BLaER1 treated with 17β-estradiol and CSF1 and Interleukin-3, amounts not matched to agents 10 nM and 100 nM (cell line): Measurements from ENCODE around the gene SIK3.

Experiments
- H3K27ac ChIP-seq, 11 experiments: shearing (Covaris generic); formaldehyde crosslinking; 2 replicates each; pipeline ENCODE4 v1.8.1; 2022
- H3K27me3 ChIP-seq, 11 experiments: shearing (Covaris generic); formaldehyde crosslinking; 2 replicates each; pipeline ENCODE4 v1.8.1; 2022
- H3K36me3 ChIP-seq, 11 experiments: shearing (Covaris generic); formaldehyde crosslinking; 2 replicates each; pipeline ENCODE4 v1.8.1; 2022
- H3K4me1 ChIP-seq, 10 experiments: shearing (Covaris generic); formaldehyde crosslinking; 2 replicates each; pipeline ENCODE4 v1.8.1; 2022
- H3K4me2 ChIP-seq, 11 experiments: shearing (Covaris generic); formaldehyde crosslinking; 2 replicates each; pipeline ENCODE4 v1.8.1; 2022
- H3K4me3 ChIP-seq, 10 experiments: shearing (Covaris generic); formaldehyde crosslinking; 2 replicates each; pipeline ENCODE4 v1.8.1; 2022
- H3K9ac ChIP-seq, 11 experiments: shearing (Covaris generic); formaldehyde crosslinking; 2 replicates each; pipeline ENCODE4 v1.8.1; 2022
- H3K9me3 ChIP-seq, 11 experiments: shearing (Covaris generic); formaldehyde crosslinking; replicated peaks in 1 of 11; 2 replicates each; pipeline ENCODE4 v1.8.1; 2022
- H4K20me1 ChIP-seq, 11 experiments: shearing (Covaris generic); formaldehyde crosslinking; 2 replicates each; pipeline ENCODE4 v1.8.1; 2022
- Cebpa-rat ChIP-seq, 11 experiments: shearing (Covaris generic); IDR thresholded peaks; 2 replicates each; pipeline ENCODE4 v1.8.1; 2022

SIK3 gene

DNA sequence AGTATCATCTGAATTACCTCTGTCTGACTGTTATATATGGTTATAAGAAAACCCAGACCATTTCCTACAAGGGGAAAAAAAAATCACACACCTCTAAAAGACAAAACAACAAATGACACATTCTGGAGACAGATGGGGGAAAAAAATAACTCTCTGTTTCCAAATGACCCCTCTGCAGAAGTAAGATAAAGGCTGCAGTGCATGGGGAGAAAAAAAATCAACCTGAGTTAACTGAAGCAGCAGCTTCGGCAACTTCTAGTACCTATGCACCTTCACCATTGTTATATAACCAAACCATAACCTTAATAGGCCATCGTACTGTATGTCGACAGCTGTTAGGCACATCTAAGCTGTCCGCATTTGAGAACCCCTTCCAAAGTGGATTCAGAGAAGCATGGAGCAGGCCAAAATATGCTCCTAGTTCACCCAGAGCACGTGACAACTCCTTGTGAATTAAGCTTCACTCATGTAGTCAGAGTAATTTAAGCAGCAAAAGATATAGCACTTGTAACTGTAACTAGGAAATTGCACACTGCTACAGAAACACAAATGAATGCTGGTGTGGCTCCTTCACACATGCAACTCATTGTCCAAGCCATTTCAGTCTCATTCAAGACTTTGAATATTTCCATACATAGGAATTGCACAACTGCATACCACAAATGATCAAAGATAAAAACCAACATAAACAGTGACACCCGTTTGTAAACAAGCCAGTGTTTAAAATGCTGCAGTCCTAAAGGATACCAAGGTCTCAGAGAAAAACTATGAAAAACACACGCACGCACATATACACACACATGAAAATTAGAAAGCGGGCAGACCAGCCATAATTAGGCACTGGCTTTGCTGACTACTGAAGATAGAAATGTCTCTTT lies 2.7 kb downstream of the SIK3 start:
- Histone ChIP-seq H3K4me3 (peak overlapping the region in 9 of 10 experiments; percentile 85 to 95 (median 92); a peak in 16 of 20 replicates), H3K9ac (peak overlapping the region; percentile 7 to 100 (median 95); a peak in 14 of 22 replicates), H3K4me1 (peaks cover 46 to 59% (median 53%) of the 10 kb centered on the region in 10 experiments), H3K36me3 (peaks cover 0 to 18% (median 7%) of the 10 kb centered on the region in 11 experiments; a peak in 10 of 22 replicates), H3K9me3 (peaks cover 0 to 4% (median 0%) of the 10 kb centered on the region in 11 experiments; a peak in 1 of 22 replicates), H3K4me2 (peak overlapping the region; percentile 77 to 96 (median 93)), H3K27me3 (no peaks in the 10 kb centered on the region), H3K27ac (peak overlapping the region; percentile 20 to 99 (median 92); a peak in 15 of 22 replicates), H4K20me1 (peaks cover 55 to 74% (median 66%) of the 10 kb centered on the region in 11 experiments)
- peak in 2 of 11 experiments; percentile 17 to 36; a peak in 2 of 22 replicates for TF ChIP-seq Cebpa-rat (IDR thresholded peaks at IDR 0.05)

DNA sequence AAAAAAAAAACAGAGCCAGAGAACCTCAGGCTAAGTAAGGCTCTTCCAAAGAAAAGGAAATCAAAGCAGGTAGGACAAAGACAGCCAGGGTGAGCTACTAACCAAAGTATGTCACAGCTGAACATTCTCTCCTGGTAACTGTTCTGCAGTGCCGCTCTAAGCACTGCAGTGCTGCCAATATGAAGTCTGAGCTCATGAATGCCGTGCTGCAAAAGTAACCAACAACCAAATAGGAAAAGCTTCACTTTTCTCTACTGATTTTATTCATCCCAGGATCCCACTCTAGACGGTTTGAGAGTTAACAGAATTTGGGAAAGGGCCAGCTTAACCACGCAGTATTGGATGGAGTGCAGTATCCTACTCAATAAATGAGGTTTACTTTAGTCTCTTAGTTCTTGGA lies 3.5 kb downstream of the SIK3 start:
- Histone ChIP-seq H3K36me3 (peaks cover 0 to 24% (median 7%) of the 10 kb centered on the region in 11 experiments; a peak in 10 of 22 replicates), H3K4me3 (peak overlapping the region in 4 of 10 experiments; percentile 90 to 93 (median 91); a peak in 5 of 20 replicates), H3K9me3 (peaks cover 0 to 4% (median 0%) of the 10 kb centered on the region in 11 experiments; a peak in 1 of 22 replicates), H3K4me1 (peaks cover 41 to 55% (median 47%) of the 10 kb centered on the region in 10 experiments), H3K9ac (peak overlapping the region in 3 of 11 experiments; percentile 20 to 100 (median 98); a peak in 6 of 22 replicates), H3K4me2 (peak overlapping the region; percentile 77 to 96 (median 93)), H4K20me1 (peaks cover 62 to 82% (median 74%) of the 10 kb centered on the region in 11 experiments), H3K27ac (no peak overlapping the region), H3K27me3 (no peaks in the 10 kb centered on the region)
- TF ChIP-seq Cebpa-rat (IDR thresholded peaks at IDR 0.05) = no peak

DNA sequence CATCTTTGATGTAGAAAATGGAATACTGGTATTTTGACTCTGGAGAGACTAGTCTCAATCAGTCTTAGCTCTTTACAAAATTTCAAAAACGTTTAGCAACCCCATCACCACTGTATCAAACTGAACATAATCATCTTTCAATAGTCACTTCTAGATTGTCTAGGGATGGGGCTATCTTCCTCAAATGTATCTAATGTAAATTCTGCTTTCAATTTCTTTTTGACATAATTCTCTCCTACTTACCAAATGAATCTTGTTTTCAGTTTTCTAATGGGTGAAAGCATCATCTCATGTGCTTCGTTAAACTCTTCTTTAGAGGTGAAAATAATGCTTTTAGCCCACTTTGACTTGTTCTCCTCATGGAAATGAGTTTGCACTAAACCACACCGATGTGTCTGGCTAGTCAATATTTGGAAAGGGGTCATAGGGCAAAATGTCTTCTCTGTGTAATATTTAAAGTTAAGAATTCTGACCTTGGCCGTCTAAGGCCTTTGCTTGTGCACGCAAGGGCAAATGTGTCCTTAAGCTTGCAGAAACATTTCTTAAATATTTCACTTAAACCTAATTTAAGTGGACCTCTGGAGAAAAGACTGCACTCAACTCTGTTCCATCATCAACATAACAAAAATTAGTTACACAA lies 5.2 kb downstream of the SIK3 start:
- Histone ChIP-seq H3K4me2 (peak overlapping the region in 5 of 11 experiments; percentile 8 to 96 (median 88); a peak in 6 of 22 replicates), H3K9me3 (peaks cover 0 to 4% (median 0%) of the 10 kb centered on the region in 11 experiments; a peak in 1 of 22 replicates), H4K20me1 (peaks cover 78 to 99% (median 91%) of the 10 kb centered on the region in 11 experiments), H3K4me1 (peaks cover 29 to 45% (median 35%) of the 10 kb centered on the region in 10 experiments), H3K36me3 (peaks cover 0 to 38% (median 7%) of the 10 kb centered on the region in 11 experiments; a peak in 10 of 22 replicates), H3K27ac (no peak overlapping the region), H3K9ac (no peak overlapping the region), H3K4me3 (no peak overlapping the region), H3K27me3 (no peaks in the 10 kb centered on the region)
- TF ChIP-seq Cebpa-rat (IDR thresholded peaks at IDR 0.05) = no peak

DNA sequence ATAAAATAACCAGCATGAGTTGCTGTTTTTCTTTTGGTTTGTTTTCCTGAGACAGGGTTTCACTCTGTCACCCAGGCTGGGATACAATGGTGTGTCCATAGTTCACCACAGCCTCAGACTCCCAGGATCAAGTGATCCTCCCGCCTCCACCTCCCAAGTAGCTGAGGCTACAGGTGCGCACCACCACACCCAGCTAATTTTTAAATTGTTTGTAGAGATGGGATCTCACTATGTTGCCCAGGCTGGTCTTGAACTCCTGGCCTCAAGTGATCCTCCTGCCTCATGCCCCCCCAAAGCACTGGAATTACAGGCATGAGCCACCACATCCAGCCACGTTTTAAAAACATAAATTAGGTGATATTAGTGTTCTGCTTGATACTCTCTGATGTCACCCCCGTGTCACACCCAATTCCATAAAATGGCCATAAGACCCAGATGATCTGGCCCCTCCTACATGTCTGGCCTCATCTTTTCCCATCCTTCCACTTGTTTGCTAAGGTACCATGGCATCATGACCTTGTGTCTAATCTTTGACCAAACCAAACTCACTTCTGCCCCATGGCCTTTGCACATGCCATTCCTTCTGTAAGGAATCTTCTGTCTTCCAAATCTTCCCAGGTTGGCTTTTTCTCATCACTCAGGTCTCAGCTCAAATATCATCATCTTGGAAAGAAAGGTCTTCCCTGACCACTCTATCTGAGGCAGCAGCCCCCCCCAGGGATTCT lies 6.3 kb downstream of the SIK3 start:
- Histone ChIP-seq H3K4me1 (peaks cover 25 to 46% (median 31%) of the 10 kb centered on the region in 10 experiments), H3K9ac (no peak overlapping the region), H3K9me3 (peaks cover 0 to 4% (median 0%) of the 10 kb centered on the region in 11 experiments; a peak in 1 of 22 replicates), H3K4me2 (0 out of 22 replicates have a peak overlapping the region, but pooled peaks of 1 of the 11 experiments have one; percentile 59), H4K20me1 (peaks cover 90 to 100% (median 99%) of the 10 kb centered on the region in 11 experiments), H3K4me3 (no peak overlapping the region), H3K27me3 (no peaks in the 10 kb centered on the region), H3K36me3 (peaks cover 0 to 46% (median 7%) of the 10 kb centered on the region in 11 experiments; a peak in 10 of 22 replicates), H3K27ac (no peak overlapping the region)
- TF ChIP-seq Cebpa-rat (IDR thresholded peaks at IDR 0.05) = no peak

DNA sequence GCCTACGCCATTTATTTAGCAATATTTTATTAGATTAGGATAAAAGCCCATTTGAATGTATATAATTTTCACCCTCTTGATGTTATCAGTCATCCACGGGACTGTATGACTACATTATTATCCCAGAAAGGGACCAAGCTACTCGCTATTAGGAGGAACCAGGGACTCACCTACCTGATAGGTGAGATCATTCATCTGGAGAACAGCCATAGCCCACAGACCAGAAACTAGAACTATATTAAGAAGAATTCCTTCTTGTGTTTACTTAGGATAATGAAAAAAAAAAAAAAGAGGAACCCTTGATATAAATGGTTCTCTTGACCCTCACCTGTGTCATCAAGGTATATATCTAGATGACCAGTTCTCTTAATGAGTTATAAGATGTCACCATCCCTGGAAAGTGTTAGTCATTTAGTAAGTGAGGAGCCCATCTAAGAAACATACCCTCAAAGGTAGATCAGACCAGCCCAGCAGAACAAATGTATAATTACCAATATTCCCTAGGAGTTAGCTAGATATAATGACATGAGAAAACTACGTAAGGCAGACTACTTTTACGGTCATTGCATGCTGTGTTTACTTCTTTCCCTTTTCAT lies 8.0 kb downstream of the SIK3 start:
- H4K20me1 ChIP-seq = peaks cover 90 to 100% (median 100%) of the 10 kb centered on the region in 11 experiments
- no peak overlapping the region for H3K4me3 ChIP-seq
- no peak for TF ChIP-seq Cebpa-rat (IDR thresholded peaks at IDR 0.05)
- H3K27ac ChIP-seq = no peak overlapping the region
- H3K4me2 ChIP-seq = no peak overlapping the region
- H3K36me3 ChIP-seq = peaks cover 0 to 53% (median 7%) of the 10 kb centered on the region in 11 experiments; a peak in 12 of 22 replicates
- H3K27me3 ChIP-seq = no peaks in the 10 kb centered on the region
- no peak overlapping the region for H3K9ac ChIP-seq
- peaks cover 0 to 4% (median 0%) of the 10 kb centered on the region in 11 experiments; a peak in 1 of 22 replicates for H3K9me3 ChIP-seq
- peaks cover 8 to 38% (median 14%) of the 10 kb centered on the region in 10 experiments for H3K4me1 ChIP-seq

DNA sequence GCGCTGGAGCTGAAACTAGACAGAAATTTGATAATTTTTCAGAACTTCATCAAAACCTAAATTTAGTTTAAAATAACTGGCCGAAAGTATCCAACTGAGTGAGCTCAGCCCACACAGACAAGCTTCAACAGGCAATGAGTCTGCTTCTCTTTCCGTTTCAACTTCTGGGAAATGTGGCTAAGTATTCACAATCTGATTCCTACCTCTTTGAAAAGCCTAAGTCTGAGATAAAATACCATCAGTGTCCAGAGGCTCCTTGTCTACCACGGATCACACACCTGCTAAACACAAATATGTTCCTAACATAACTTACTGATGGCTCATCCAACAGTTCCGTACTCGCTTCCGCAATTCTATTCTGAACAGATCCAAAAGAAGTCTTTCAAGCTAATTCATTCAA lies 8.5 kb downstream of the SIK3 start:
- TF ChIP-seq Cebpa-rat (IDR thresholded peaks at IDR 0.05) = no peak
- Histone ChIP-seq H3K4me2 (no peak overlapping the region), H3K4me1 (peaks cover 3 to 38% (median 11%) of the 10 kb centered on the region in 10 experiments), H3K9ac (no peak overlapping the region), H3K4me3 (no peak overlapping the region), H3K36me3 (peaks cover 0 to 55% (median 7%) of the 10 kb centered on the region in 11 experiments; a peak in 12 of 22 replicates), H4K20me1 (peaks cover 90 to 100% (median 100%) of the 10 kb centered on the region in 11 experiments), H3K9me3 (peaks cover 0 to 4% (median 0%) of the 10 kb centered on the region in 11 experiments; a peak in 1 of 22 replicates), H3K27me3 (no peaks in the 10 kb centered on the region), H3K27ac (no peak overlapping the region)

DNA sequence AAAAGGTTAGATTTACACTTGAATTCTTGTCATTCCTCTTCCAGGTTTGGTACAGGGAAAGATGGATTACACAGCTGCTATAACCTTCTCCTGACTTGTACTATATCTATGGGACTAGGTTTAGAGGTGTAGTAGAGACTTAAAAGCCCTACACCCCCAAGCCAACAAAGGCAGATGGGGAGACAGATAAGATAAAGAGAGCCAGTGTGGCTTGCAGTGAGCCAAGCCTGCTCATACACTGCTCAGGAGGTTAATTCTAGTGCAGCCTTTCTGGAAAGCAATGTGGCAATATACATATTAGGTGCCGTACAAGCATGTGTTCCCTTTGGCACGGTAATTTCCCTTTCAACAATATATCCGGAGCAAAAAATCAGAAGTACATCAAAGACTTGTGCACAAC lies 10.8 kb downstream of the SIK3 start:
- Histone ChIP-seq H3K4me3 (no peak overlapping the region), H3K27ac (no peak overlapping the region), H3K4me1 (peaks cover 0 to 37% (median 10%) of the 10 kb centered on the region in 10 experiments; a peak in 14 of 20 replicates), H3K4me2 (no peak overlapping the region), H3K36me3 (peaks cover 0 to 58% (median 6%) of the 10 kb centered on the region in 11 experiments; a peak in 12 of 22 replicates), H3K9ac (no peak overlapping the region), H3K27me3 (no peaks in the 10 kb centered on the region), H3K9me3 (peaks cover 0 to 4% (median 0%) of the 10 kb centered on the region in 11 experiments; a peak in 1 of 22 replicates), H4K20me1 (peaks cover 93 to 100% (median 100%) of the 10 kb centered on the region in 11 experiments)
- no peak for TF ChIP-seq Cebpa-rat (IDR thresholded peaks at IDR 0.05)
